Esophagus muscularis mucosa (tissue), 4 donors: Measurements from ENCODE around the gene CAMK2A. TPM values are rescaled to one million over a fixed set of nuclear protein-coding genes. Genes with fewer than 3 reads are reported as not detected.

Experiments used
- DNase-seq: peaks from one replicate; pipeline ENCODE4 v3.0.0-alpha.2; 2017; ENCODE audit errors: extremely low spot score
- H3K27ac ChIP-seq, 4 donors: fragments of 200-600 bp; sonication (generic); replicated peaks in 1 of 4; 1 replicate in 3 of 4; 2 replicates in 1 of 4; pipeline ENCODE4 v1.5.1; 2016 to 2019; ENCODE audit warnings: mild to moderate bottlenecking in 1 of 4
- H3K27me3 ChIP-seq, 4 donors: fragments of 200-600 bp; sonication (generic); one replicate each; pipeline versions ENCODE4 v1.5.1 to v1.6.0; 2016 to 2019
- H3K36me3 ChIP-seq, 4 donors: fragments of 200-600 bp; sonication (generic); one replicate each; pipeline ENCODE4 v1.5.1; 2016 to 2019
- H3K4me1 ChIP-seq, 4 donors: fragments of 200-600 bp; sonication (generic); one replicate each; pipeline ENCODE4 v1.5.1; 2016 to 2019
- H3K4me3 ChIP-seq, 4 donors: fragments of 200-600 bp; sonication (generic); 1 replicate in 2 of 4; 2 replicates in 2 of 4; pipeline ENCODE4 v1.5.1; 2016 to 2019; ENCODE audit warnings: mild to moderate bottlenecking in 4 of 4, moderate library complexity in 1 of 4
- H3K9me3 ChIP-seq, 4 donors: fragments of 200-600 bp; sonication (generic); 1 replicate in 3 of 4; 2 replicates in 1 of 4; pipeline ENCODE4 v1.5.1; 2016 to 2019
- EP300 ChIP-seq: sonication (generic); formaldehyde crosslinking; IDR thresholded peaks from one replicate; pipeline ENCODE4 v1.6.1; 2017; ENCODE audit warnings: antibody characterized with exemption
- POLR2A ChIP-seq: fragments of 450-650 bp; IDR thresholded peaks from one replicate; pipeline ENCODE4 v1.6.1; 2017; ENCODE audit warnings: antibody characterized with exemption, moderate library complexity, mild to moderate bottlenecking, low read depth
- POLR2AphosphoS5 ChIP-seq, 2 donors: sonication (generic); formaldehyde crosslinking; IDR thresholded peaks; one replicate each; pipeline ENCODE4 v1.6.1; 2017; ENCODE audit warnings: antibody characterized with exemption in 2 of 2
- WGBS: methylation state at CpG from one replicate; pipeline ENCODE4 v1.1.5; 2018; 5-methylcytosine and 5-hydroxymethylcytosine counted together
- intact Hi-C: fragments of 100-400 bp; cut with DNase I; formaldehyde crosslinking; loops from one replicate; pipeline ENCODE4 v1.15.1; 2023
- total RNA-seq, 4 donors: library from RNA; depleted of rRNA; stranded (reverse); fragments of >200 nt; gene quantifications; one replicate each; pipeline versions ENCODE4 v1.1.0 to v1.2.1, GENCODE V29; 2016
- TF ChIP-seq, protein P1 (sequence below), 3 experiments: fragments of 200-600 bp in 2 of 3; fragments of 450-650 bp in 1 of 3; sonication (generic) in 2 of 3; IDR thresholded peaks; one replicate each; pipeline ENCODE4 v1.5.1; 2017 to 2019; ENCODE audit warnings: antibody characterized with exemption in 3 of 3, mild to moderate bottlenecking in 2 of 3, moderate library complexity in 1 of 3

CAMK2A gene
- total RNA-seq, 4 donors from 2014 or later = 2.5 to 8.0 (median 3.8) TPM

DNA sequence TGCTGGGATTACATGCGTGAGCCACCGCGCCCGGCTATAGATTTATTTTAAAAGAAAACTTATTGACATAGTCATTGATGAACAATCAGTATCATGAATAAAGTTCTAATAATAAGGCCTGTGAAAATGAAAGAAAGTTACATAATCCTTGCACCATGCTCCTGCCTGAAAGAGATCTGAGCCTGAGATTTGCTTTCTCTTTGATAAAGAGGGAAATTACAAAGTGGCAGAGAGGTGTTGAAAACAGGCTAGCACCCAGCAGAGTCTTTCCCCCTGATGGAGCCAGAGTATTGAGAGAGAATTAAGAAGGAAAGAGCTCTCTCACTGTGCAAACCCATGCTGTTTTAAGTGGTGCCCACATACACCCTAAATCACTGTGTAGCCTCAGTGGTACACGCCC, 62.5 kb downstream of the CAMK2A start:
- no peak for DNase-seq
- WGBS = 92% methylated on average over 5 of the region's 5 CpGs
- TF ChIP-seq POLR2A (no peak), EP300 (no peak), POLR2AphosphoS5 (IDR thresholded peaks at IDR 0.05) (no peak)
- TF ChIP-seq, protein P1, sequence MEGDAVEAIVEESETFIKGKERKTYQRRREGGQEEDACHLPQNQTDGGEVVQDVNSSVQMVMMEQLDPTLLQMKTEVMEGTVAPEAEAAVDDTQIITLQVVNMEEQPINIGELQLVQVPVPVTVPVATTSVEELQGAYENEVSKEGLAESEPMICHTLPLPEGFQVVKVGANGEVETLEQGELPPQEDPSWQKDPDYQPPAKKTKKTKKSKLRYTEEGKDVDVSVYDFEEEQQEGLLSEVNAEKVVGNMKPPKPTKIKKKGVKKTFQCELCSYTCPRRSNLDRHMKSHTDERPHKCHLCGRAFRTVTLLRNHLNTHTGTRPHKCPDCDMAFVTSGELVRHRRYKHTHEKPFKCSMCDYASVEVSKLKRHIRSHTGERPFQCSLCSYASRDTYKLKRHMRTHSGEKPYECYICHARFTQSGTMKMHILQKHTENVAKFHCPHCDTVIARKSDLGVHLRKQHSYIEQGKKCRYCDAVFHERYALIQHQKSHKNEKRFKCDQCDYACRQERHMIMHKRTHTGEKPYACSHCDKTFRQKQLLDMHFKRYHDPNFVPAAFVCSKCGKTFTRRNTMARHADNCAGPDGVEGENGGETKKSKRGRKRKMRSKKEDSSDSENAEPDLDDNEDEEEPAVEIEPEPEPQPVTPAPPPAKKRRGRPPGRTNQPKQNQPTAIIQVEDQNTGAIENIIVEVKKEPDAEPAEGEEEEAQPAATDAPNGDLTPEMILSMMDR (IDR thresholded peaks at IDR 0.05) = no peak
- H3K4me3 ChIP-seq = no peak overlapping the region
- intact Hi-C loops = no loop called here
- H3K4me1 ChIP-seq = no peaks in the 10 kb centered on the region
- no peak overlapping the region for H3K27ac ChIP-seq
- H3K36me3 ChIP-seq = peaks cover 0 to 7% (median 0%) of the 10 kb centered on the region in 4 donors
- H3K9me3 ChIP-seq = no peaks in the 10 kb centered on the region
- H3K27me3 ChIP-seq = no peaks in the 10 kb centered on the region

DNA sequence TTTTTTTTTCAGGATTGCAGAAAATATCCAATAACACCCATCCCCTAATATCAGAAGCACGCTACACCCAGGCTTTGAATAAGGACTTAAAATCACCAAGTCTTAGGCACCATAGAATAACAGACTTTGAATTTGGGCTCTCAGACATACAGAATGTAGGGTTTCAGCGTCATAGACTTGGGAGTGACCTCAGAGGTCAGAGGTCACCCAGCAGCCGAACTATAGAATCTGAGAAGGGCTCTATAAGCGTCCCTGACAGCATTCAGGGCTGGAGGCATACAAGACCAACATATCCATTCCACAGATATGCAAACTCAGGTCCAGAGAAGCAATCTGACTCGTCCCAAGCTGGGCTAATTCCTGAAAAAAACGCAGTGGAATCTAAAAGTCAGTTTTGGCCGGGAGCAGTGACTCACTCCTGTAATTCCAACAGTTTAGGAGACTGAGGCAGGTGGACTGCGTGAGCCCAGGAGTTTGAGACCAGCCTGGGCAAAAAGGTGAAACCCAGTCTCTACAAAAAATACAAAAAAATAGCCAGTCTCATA, 65.0 kb downstream of the CAMK2A start:
- DNase-seq = no peak
- TF ChIP-seq, protein P1 (IDR thresholded peaks at IDR 0.05) = no peak
- no peak for TF ChIP-seq POLR2AphosphoS5 (IDR thresholded peaks at IDR 0.05)
- TF ChIP-seq EP300 = no peak
- no peak for TF ChIP-seq POLR2A
- no peaks in the 10 kb centered on the region for H3K4me1 ChIP-seq
- WGBS = 67% methylated on average over 8 of the region's 8 CpGs
- H3K9me3 ChIP-seq = no peaks in the 10 kb centered on the region
- peaks cover 0 to 7% (median 0%) of the 10 kb centered on the region in 4 donors for H3K36me3 ChIP-seq
- intact Hi-C loops = no loop called here
- H3K4me3 ChIP-seq = no peak overlapping the region
- no peak overlapping the region for H3K27ac ChIP-seq
- no peaks in the 10 kb centered on the region for H3K27me3 ChIP-seq

DNA sequence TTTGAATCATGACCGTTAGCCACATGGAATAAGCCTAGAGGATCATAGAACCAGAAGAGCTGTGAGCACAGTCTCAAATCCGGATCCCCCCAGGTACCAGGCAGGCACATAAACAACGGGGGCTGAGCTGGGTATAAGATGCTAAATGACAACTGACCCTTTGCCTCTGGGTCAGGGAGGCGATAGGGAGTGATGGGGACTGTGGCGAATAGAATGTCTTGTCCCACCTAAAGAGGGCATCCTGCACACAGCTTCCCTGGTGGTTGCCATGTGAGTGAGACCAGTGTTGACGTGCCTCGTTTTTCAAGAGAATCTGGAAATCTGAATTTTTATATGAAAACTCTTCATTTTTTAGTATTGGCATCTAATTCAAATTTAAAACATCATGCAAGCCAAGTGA, 66.1 kb downstream of the CAMK2A start:
- WGBS = 84% methylated on average over 7 of the region's 7 CpGs
- TF ChIP-seq, protein P1 (IDR thresholded peaks at IDR 0.05) = no peak
- no peak for TF ChIP-seq EP300
- DNase-seq = no peak
- no peak overlapping the region for H3K27ac ChIP-seq
- peaks cover 0 to 7% (median 0%) of the 10 kb centered on the region in 4 donors for H3K36me3 ChIP-seq
- H3K4me1 ChIP-seq = peaks cover 0 to 2% (median 0%) of the 10 kb centered on the region in 4 donors
- intact Hi-C loops = no loop called here
- H3K9me3 ChIP-seq = no peaks in the 10 kb centered on the region
- H3K4me3 ChIP-seq = no peak overlapping the region
- no peaks in the 10 kb centered on the region for H3K27me3 ChIP-seq

DNA sequence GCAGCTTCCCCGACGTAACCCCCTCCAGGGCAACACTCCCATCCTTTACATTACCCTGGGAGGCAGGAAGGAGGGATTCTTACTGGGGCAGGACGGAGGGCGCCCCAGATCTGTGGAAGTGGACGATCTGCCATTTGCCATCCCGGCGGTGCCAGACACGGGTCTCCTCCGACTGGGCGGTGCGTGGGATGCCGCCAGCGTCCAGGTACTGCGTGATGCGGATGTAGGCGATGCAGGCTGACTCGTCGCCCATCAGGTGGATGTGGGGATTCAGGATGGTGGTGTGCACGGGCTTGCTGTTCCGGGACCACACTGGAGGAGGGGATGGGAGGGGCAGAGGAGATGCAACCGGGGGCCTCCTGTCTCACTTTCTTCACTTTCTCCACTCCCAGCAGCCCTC, 66.7 kb downstream of the CAMK2A start:
- no peak overlapping the region for H3K4me3 ChIP-seq
- DNase-seq = no peak
- peaks cover 0 to 5% (median 0%) of the 10 kb centered on the region in 4 donors for H3K36me3 ChIP-seq
- TF ChIP-seq, protein P1 (IDR thresholded peaks at IDR 0.05) = no peak
- TF ChIP-seq POLR2AphosphoS5 (IDR thresholded peaks at IDR 0.05) = no peak
- no peak for TF ChIP-seq POLR2A
- no peak for TF ChIP-seq EP300
- intact Hi-C loops = no loop called here
- H3K9me3 ChIP-seq = no peaks in the 10 kb centered on the region
- H3K27ac ChIP-seq = no peak overlapping the region
- peaks cover 0 to 7% (median 2%) of the 10 kb centered on the region in 4 donors for H3K4me1 ChIP-seq
- H3K27me3 ChIP-seq = no peaks in the 10 kb centered on the region
- 95% methylated on average over 15 of the region's 21 CpGs for WGBS

DNA sequence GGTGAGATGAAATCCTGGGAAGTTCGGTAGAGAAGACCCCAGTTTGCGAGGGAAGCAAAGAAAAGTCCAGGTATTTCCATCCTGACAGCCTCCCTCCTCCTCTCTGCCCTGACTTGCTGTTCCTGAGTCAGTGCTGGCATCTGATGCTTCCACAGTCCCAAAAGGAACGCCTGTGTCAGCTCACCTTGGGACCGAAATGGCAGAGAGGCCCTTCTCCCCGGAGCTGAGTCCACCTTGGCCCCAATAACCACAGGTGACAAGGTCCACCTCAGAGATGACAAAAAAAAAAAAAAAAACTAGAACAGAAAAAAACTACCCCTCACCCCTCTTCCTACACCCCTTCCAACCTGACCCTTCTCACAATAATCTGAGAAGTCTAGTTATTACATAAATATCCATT, 68.1 kb downstream of the CAMK2A start:
- no peak for TF ChIP-seq POLR2AphosphoS5 (IDR thresholded peaks at IDR 0.05)
- TF ChIP-seq POLR2A = no peak
- TF ChIP-seq, protein P1 (IDR thresholded peaks at IDR 0.05) = no peak
- TF ChIP-seq EP300 = no peak
- WGBS = 74% methylated on average over 5 of the region's 5 CpGs
- no peak for DNase-seq

More for the DNA sequence above, 68.1 kb downstream of the CAMK2A start:
- Histone ChIP-seq H3K9me3 (no peaks in the 10 kb centered on the region), H3K36me3 (no peaks in the 10 kb centered on the region), H3K27me3 (no peaks in the 10 kb centered on the region), H3K27ac (no peak overlapping the region), H3K4me3 (no peak overlapping the region), H3K4me1 (peaks cover 0 to 12% (median 4%) of the 10 kb centered on the region in 4 donors)
- intact Hi-C loops = no loop called here
